SJCRH30 (cell line): ENCODE data around the gene CDK5RAP2. TPM values are rescaled to one million over a fixed set of nuclear protein-coding genes. Genes with fewer than 3 reads are reported as not detected.

ENCODE experiments used
- DNase-seq, 2 experiments: peaks; one replicate each; pipeline ENCODE4 v3.0.0-alpha.2; 2015 to 2020
- H3K27ac ChIP-seq: fragments of 250-450 bp; sonication (Bioruptor Pico); 2 replicates; pipeline ENCODE4 v1.5.1; 2020; ENCODE audit warnings: mild to moderate bottlenecking, moderate library complexity
- H3K27me3 ChIP-seq: fragments of 250-450 bp; sonication (Bioruptor Pico); 2 replicates; pipeline ENCODE4 v1.5.1; 2020; ENCODE audit warnings: mild to moderate bottlenecking, moderate library complexity
- H3K36me3 ChIP-seq: fragments of 250-450 bp; sonication (Bioruptor Pico); 2 replicates; pipeline ENCODE4 v1.5.1; 2020; ENCODE audit warnings: mild to moderate bottlenecking, moderate library complexity
- H3K4me1 ChIP-seq: fragments of 250-450 bp; sonication (Bioruptor Pico); 2 replicates; pipeline ENCODE4 v1.5.1; 2020; ENCODE audit warnings: mild to moderate bottlenecking, moderate library complexity
- H3K4me3 ChIP-seq: fragments of 250-450 bp; sonication (Bioruptor Pico); 2 replicates; pipeline ENCODE4 v1.5.1; 2020; ENCODE audit warnings: mild to moderate bottlenecking, moderate library complexity
- H3K9me3 ChIP-seq: fragments of 250-450 bp; sonication (Bioruptor Pico); replicated peaks from 2 replicates; pipeline ENCODE4 v1.5.1; 2020; ENCODE audit warnings: mild to moderate bottlenecking, moderate library complexity
- total RNA-seq: library from RNA; depleted of rRNA; stranded (reverse); fragments of >200 nt; shearing (Covaris generic); gene quantifications from 2 replicates; pipeline ENCODE4 v1.2.3, GENCODE V29; 2014; rRNA removed

The CDK5RAP2 gene
- total RNA-seq, 1 experiment from 2014 or later: 75.9 TPM

GRCh38 chr9:120345379-120345778, 234.6 kb downstream of the CDK5RAP2 start:
- Histone ChIP-seq H3K4me3 (no peak overlapping the region), H3K9me3 (no peaks in the 10 kb centered on the region), H3K27me3 (no peaks in the 10 kb centered on the region), H3K27ac (no peak overlapping the region), H3K4me1 (no peaks in the 10 kb centered on the region), H3K36me3 (no peaks in the 10 kb centered on the region)
- no peak for DNase-seq

- no peak for DNase-seq
- Histone ChIP-seq H3K36me3 (no peaks in the 10 kb centered on the region), H3K27ac (no peak overlapping the region), H3K27me3 (no peaks in the 10 kb centered on the region), H3K9me3 (no peaks in the 10 kb centered on the region), H3K4me1 (no peaks in the 10 kb centered on the region), H3K4me3 (no peak overlapping the region)
Measured at GRCh38 chr9:120344230-120344629, 235.7 kb downstream of the CDK5RAP2 start.

GRCh38 chr9:120343416-120343815, 236.6 kb downstream of the CDK5RAP2 start:
- H3K27ac ChIP-seq: no peak overlapping the region
- DNase-seq: no peak
- no peaks in the 10 kb centered on the region for H3K4me1 ChIP-seq
- H3K9me3 ChIP-seq: no peaks in the 10 kb centered on the region
- H3K36me3 ChIP-seq: no peaks in the 10 kb centered on the region
- H3K4me3 ChIP-seq: no peak overlapping the region
- no peaks in the 10 kb centered on the region for H3K27me3 ChIP-seq

Other genes with a start within 250 kb of the CDK5RAP2 start
- 10.1 and 12.8 TPM in 2 replicates for gene MEGF9, start 134.3 kb upstream of the CDK5RAP2 start, total RNA-seq
- 34.5 and 43.6 TPM in 2 replicates for gene FBXW2, start 213.2 kb upstream of the CDK5RAP2 start, total RNA-seq